Neural cell (in vitro differentiated cells): ENCODE results near the gene PQBP1. TPM values are rescaled to one million over a fixed set of nuclear protein-coding genes. Genes with fewer than 3 reads are reported as not detected.

ENCODE experiments used
- H2AFZ ChIP-seq: fragments of 200-600, 300-800 bp; sonication (generic), shearing (Covaris generic); 2 replicates; pipeline ENCODE4 v1.6.0; 2014; ENCODE audit warnings: low read depth, mild to moderate bottlenecking, antibody characterized with exemption, low read length, moderate library complexity
- H3F3A ChIP-seq: fragments of 200-600 bp; shearing (Covaris generic); 2 replicates; pipeline ENCODE4 v1.6.1; 2016; ENCODE audit warnings: mild to moderate bottlenecking, moderate library complexity, mixed read lengths, antibody characterized with exemption, low read length; ENCODE audit not compliant: insufficient read depth, poor library complexity, severe bottlenecking
- H3K27ac ChIP-seq: fragments of 200-600, 300-800 bp; sonication (generic), shearing (Covaris generic); 2 replicates; pipeline ENCODE4 v1.5.1; 2014; ENCODE audit warnings: mild to moderate bottlenecking, low read length, moderate library complexity
- H3K27me3 ChIP-seq: fragments of 300-800, 200-600 bp; sonication (generic), shearing (Covaris generic); 2 replicates; pipeline ENCODE4 v1.6.0; 2014; ENCODE audit warnings: mild to moderate bottlenecking, low read depth, low read length, moderate library complexity; ENCODE audit not compliant: insufficient read depth
- H3K36me3 ChIP-seq: fragments of 300-800, 200-600 bp; sonication (generic), shearing (Covaris generic); 2 replicates; pipeline ENCODE4 v1.5.1; 2014; ENCODE audit warnings: mild to moderate bottlenecking, antibody characterized with exemption, low read length, moderate library complexity; ENCODE audit not compliant: insufficient read depth
- H3K4me2 ChIP-seq: fragments of 300-800, 200-600 bp; sonication (generic), shearing (Covaris generic); 2 replicates; pipeline ENCODE4 v1.6.0; 2014; ENCODE audit warnings: mild to moderate bottlenecking, low read length
- H3K4me3 ChIP-seq: fragments of 300-800, 200-600 bp; sonication (generic), shearing (Covaris generic); 2 replicates; pipeline ENCODE4 v1.5.1; 2014; ENCODE audit warnings: mild to moderate bottlenecking, low read length, moderate library complexity
- H3K79me2 ChIP-seq: fragments of 200-600 bp; shearing (Covaris generic); replicated peaks from 2 replicates; pipeline ENCODE4 v1.6.0; 2014; ENCODE audit warnings: mild to moderate bottlenecking, low read length, moderate library complexity; ENCODE audit not compliant: insufficient read depth
- H3K9ac ChIP-seq: fragments of 300-800, 200-600 bp; sonication (generic), shearing (Covaris generic); 2 replicates; pipeline ENCODE4 v1.6.1; 2016; ENCODE audit warnings: mild to moderate bottlenecking, low read length, mixed read lengths
- H3K9me2 ChIP-seq: fragments of 200-600 bp; shearing (Covaris generic); 2 replicates; pipeline ENCODE4 v1.6.1; 2016; ENCODE audit warnings: mild to moderate bottlenecking, low read length, mixed read lengths; ENCODE audit not compliant: insufficient read depth
- H3K9me3 ChIP-seq: fragments of 200-600, 300-800 bp; sonication (generic), shearing (Covaris generic); 2 replicates; pipeline ENCODE4 v1.6.1; 2016; ENCODE audit warnings: mild to moderate bottlenecking, mixed run types, low read length, moderate library complexity, mixed read lengths
- H4K20me1 ChIP-seq: fragments of 200-600 bp; shearing (Covaris generic); 2 replicates; pipeline ENCODE4 v1.6.1; 2016; ENCODE audit warnings: mild to moderate bottlenecking, mixed run types; ENCODE audit not compliant: insufficient read depth
- EP300 ChIP-seq: fragments of 450-650 bp; conservative IDR thresholded peaks from 2 replicates; pipeline ENCODE4 v1.6.1; 2014; ENCODE audit warnings: antibody characterized with exemption, mild to moderate bottlenecking, moderate library complexity; ENCODE audit not compliant: poor library complexity, severe bottlenecking
- EZH2 ChIP-seq: fragments of 200-600, 300-800 bp; shearing (Covaris generic), sonication (generic); IDR thresholded peaks from 2 replicates; pipeline ENCODE4 v1.6.1; 2014; ENCODE audit warnings: antibody characterized with exemption, low read length, borderline replicate concordance, mild to moderate bottlenecking; ENCODE audit not compliant: insufficient read depth, poor library complexity, severe bottlenecking
- MXI1 ChIP-seq: fragments of 450-650 bp; conservative IDR thresholded peaks from 2 replicates; pipeline ENCODE4 v1.6.1; 2014; ENCODE audit warnings: antibody characterized with exemption, mild to moderate bottlenecking; ENCODE audit not compliant: poor library complexity, severe bottlenecking
- POLR2AphosphoS5 ChIP-seq: IDR thresholded peaks from 2 replicates; pipeline ENCODE4 v1.6.1; 2012
- RAD21 ChIP-seq: fragments of 450-650 bp; conservative IDR thresholded peaks from 2 replicates; pipeline ENCODE4 v1.6.1; 2014; ENCODE audit warnings: antibody characterized with exemption, mild to moderate bottlenecking, moderate library complexity
- SMC3 ChIP-seq: fragments of 450-650 bp; conservative IDR thresholded peaks from 2 replicates; pipeline ENCODE4 v1.6.1; 2014; ENCODE audit warnings: antibody characterized with exemption, mild to moderate bottlenecking, moderate library complexity; ENCODE audit not compliant: poor library complexity
- TAF1 ChIP-seq: IDR thresholded peaks from 2 replicates; pipeline ENCODE4 v1.6.1; 2012; ENCODE audit warnings: low read depth
- polyA minus RNA-seq: library from RNA; depleted of rRNA, polyadenylated mRNA; stranded (reverse); fragments of >200 nt; gene quantifications from 2 replicates; pipeline ENCODE4 v1.2.3, GENCODE V29; 2014
- polyA plus RNA-seq: library from polyadenylated mRNA; depleted of rRNA; stranded (reverse); fragments of >200 nt; gene quantifications from 2 replicates; pipeline ENCODE4 v1.2.3, GENCODE V29; 2014
- TF ChIP-seq, protein P1 (sequence below): fragments of 450-650 bp; IDR thresholded peaks from 2 replicates; pipeline ENCODE4 v1.5.1; 2014; ENCODE audit warnings: antibody characterized with exemption, mild to moderate bottlenecking, moderate library complexity; ENCODE audit not compliant: poor library complexity, severe bottlenecking
- TF ChIP-seq, protein P2 (sequence below): IDR thresholded peaks from 2 replicates; pipeline ENCODE4 v1.6.1; 2012; ENCODE audit warnings: borderline replicate concordance

Gene PQBP1, protein sequence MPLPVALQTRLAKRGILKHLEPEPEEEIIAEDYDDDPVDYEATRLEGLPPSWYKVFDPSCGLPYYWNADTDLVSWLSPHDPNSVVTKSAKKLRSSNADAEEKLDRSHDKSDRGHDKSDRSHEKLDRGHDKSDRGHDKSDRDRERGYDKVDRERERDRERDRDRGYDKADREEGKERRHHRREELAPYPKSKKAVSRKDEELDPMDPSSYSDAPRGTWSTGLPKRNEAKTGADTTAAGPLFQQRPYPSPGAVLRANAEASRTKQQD
- polyA plus RNA-seq (70.8 and 78.5 TPM in 2 replicates), polyA minus RNA-seq (30.2 and 36.0 TPM in 2 replicates)

DNA sequence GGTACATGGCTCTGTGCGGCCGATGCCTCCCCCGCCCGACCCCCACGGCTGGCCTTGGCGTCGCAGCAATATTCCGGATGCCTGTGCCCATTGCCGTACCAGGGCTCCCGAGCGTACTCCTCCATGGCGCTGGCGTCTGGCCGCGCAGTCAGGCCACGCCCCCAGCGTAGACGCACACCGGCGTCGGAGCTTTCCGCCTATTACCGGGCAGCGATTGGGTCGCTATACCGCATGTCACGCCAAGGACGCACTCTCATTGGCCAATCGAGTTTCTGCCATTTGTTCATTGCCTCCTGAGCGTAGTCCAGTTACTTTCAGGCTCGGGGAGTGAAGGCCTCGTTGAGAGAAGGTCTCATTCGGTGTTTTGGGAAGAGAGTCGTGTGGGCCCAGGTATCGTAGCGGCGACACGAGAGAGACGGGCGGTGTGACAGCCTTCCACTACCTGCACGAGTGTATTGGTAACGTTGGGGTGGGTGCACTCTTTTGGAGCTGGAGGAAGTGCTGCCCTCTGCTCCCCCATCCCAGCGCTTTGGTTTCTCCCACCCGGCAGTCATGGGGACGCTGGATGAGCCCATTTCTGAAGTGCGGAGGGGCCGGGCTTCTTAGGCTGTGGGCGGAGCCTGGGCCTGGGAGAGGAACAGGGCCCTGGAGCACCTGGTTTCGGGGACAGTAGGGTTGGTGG, at the start of gene PQBP1, which contains the start of gene TIMM17B:
TSS of gene PQBP1 (plus strand) at position 306 of the 682 bp plus-strand sequence. CDS start 580 bp downstream, outside the sequence.
TSS of gene TIMM17B (minus strand) at position 144 of the 682 bp plus-strand sequence. CDS start at position 125, 19 bp downstream.
- peak within 1 kb of the TSS; percentile 62 for H3K4me2 ChIP-seq
- peak within 1 kb of the TSS; percentile 97 for H3K27ac ChIP-seq
- peaks cover 10% of the 10 kb centered on the region for H3K79me2 ChIP-seq
- H2AFZ ChIP-seq: no peak within 1 kb of the TSS
- H3K4me3 ChIP-seq: peak within 1 kb of the TSS; percentile 82
- no peaks in the 10 kb centered on the region for H3K36me3 ChIP-seq
- H3F3A ChIP-seq: no peaks in the 10 kb centered on the region
- no peaks in the 10 kb centered on the region for H3K9me2 ChIP-seq
- TF ChIP-seq, protein P1, sequence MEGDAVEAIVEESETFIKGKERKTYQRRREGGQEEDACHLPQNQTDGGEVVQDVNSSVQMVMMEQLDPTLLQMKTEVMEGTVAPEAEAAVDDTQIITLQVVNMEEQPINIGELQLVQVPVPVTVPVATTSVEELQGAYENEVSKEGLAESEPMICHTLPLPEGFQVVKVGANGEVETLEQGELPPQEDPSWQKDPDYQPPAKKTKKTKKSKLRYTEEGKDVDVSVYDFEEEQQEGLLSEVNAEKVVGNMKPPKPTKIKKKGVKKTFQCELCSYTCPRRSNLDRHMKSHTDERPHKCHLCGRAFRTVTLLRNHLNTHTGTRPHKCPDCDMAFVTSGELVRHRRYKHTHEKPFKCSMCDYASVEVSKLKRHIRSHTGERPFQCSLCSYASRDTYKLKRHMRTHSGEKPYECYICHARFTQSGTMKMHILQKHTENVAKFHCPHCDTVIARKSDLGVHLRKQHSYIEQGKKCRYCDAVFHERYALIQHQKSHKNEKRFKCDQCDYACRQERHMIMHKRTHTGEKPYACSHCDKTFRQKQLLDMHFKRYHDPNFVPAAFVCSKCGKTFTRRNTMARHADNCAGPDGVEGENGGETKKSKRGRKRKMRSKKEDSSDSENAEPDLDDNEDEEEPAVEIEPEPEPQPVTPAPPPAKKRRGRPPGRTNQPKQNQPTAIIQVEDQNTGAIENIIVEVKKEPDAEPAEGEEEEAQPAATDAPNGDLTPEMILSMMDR: no peak
- TF ChIP-seq RAD21 (no peak), MXI1 (peak; percentile 30), TAF1 (peak; percentile 85), EP300 (no peak), SMC3 (no peak), EZH2 (no peak), POLR2AphosphoS5 (peak; percentile 97)
- TF ChIP-seq, protein P2, sequence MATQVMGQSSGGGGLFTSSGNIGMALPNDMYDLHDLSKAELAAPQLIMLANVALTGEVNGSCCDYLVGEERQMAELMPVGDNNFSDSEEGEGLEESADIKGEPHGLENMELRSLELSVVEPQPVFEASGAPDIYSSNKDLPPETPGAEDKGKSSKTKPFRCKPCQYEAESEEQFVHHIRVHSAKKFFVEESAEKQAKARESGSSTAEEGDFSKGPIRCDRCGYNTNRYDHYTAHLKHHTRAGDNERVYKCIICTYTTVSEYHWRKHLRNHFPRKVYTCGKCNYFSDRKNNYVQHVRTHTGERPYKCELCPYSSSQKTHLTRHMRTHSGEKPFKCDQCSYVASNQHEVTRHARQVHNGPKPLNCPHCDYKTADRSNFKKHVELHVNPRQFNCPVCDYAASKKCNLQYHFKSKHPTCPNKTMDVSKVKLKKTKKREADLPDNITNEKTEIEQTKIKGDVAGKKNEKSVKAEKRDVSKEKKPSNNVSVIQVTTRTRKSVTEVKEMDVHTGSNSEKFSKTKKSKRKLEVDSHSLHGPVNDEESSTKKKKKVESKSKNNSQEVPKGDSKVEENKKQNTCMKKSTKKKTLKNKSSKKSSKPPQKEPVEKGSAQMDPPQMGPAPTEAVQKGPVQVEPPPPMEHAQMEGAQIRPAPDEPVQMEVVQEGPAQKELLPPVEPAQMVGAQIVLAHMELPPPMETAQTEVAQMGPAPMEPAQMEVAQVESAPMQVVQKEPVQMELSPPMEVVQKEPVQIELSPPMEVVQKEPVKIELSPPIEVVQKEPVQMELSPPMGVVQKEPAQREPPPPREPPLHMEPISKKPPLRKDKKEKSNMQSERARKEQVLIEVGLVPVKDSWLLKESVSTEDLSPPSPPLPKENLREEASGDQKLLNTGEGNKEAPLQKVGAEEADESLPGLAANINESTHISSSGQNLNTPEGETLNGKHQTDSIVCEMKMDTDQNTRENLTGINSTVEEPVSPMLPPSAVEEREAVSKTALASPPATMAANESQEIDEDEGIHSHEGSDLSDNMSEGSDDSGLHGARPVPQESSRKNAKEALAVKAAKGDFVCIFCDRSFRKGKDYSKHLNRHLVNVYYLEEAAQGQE: peak; percentile 48
- no peaks in the 10 kb centered on the region for H4K20me1 ChIP-seq
- H3K9ac ChIP-seq: peak within 1 kb of the TSS; percentile 96
- no peaks in the 10 kb centered on the region for H3K27me3 ChIP-seq
- no peaks in the 10 kb centered on the region for H3K9me3 ChIP-seq

DNA sequence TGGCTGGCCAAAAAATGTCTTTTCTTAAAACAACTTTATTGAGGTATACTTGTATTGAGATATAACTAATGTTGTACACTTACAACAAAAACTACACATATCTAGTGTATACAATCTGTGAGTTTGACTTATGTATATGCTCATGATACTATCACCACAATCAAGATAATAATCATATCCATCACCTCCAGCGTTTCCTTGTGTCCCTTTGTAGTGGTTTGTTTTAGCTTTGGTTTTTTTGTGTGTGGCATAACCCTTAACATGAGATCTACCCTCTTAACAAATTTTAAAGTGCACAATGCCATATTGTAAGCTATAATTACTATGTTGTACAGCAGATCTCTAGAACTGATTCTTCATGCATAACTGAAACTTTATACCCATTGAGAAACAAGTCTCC, 48.9 kb upstream of the PQBP1 start:
- Histone ChIP-seq H4K20me1 (no peaks in the 10 kb centered on the region), H3K79me2 (no peaks in the 10 kb centered on the region), H3K9me3 (no peaks in the 10 kb centered on the region), H2AFZ (no peak overlapping the region), H3K27me3 (no peaks in the 10 kb centered on the region), H3K4me2 (no peak overlapping the region), H3K9me2 (no peaks in the 10 kb centered on the region), H3K36me3 (no peaks in the 10 kb centered on the region), H3K4me3 (no peak overlapping the region), H3F3A (no peaks in the 10 kb centered on the region), H3K27ac (no peak overlapping the region), H3K9ac (no peak overlapping the region)
- TF ChIP-seq TAF1: no peak
- no peak for TF ChIP-seq RAD21
- TF ChIP-seq, protein P2: no peak
- TF ChIP-seq, protein P1: no peak
- no peak for TF ChIP-seq MXI1
- TF ChIP-seq EZH2: no peak
- TF ChIP-seq EP300: no peak
- no peak for TF ChIP-seq SMC3
- no peak for TF ChIP-seq POLR2AphosphoS5
